ENCODE results near the gene DNASE1L1. TPM values are rescaled to one million over a fixed set of nuclear protein-coding genes. Genes with fewer than 3 reads are reported as not detected.

Gene DNASE1L1
- total RNA-seq, 1 experiment from 2014 or later = 29.8 TPM

DNA sequence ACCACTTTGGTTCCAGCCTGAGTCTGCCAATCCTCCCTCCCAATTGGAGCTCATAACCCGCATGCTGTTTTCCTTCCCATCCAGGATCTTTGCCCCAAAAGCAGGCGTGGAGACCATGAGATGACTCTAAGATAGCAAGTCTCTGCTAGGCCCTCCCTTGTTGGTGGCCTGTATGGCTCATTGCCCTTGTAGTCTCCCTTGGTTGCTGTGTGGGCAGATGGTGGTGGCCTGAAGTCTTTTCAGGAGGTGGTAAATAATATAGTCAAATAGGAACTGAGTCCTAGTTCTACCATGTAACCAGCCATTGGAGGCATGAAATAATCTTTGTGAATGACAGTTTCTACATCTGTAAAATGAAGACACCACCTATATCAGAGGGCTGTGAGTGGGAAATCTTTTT is 20.7 kb upstream of the DNASE1L1 start:
- H3K36me3 ChIP-seq (ENCODE audit: low read depth, low read length) = no peaks in the 10 kb centered on the region; the same call in 1 of the 2 replicates
- DNase-seq (no peak), ATAC-seq (no peak)
- H3K9me3 ChIP-seq (ENCODE audit: low read length) = no peaks in the 10 kb centered on the region
- no peak overlapping the region for H2AFZ ChIP-seq (ENCODE audit: low read length)
- BruUV-seq (replicated peaks) = no TSS peak
- no peaks in the 10 kb centered on the region for H3F3A ChIP-seq (ENCODE audit: low read length, unreplicated experiment)
- peaks cover 23% of the 10 kb centered on the region for H3K4me1 ChIP-seq (ENCODE audit: insufficient read depth, low read length)
- H3K4me3 ChIP-seq (ENCODE audit: low read length) = peak overlapping the region; percentile 93
- intact Hi-C loops (cut with micrococcal nuclease) = no loop called here
- H3K27ac ChIP-seq (ENCODE audit: low read length) = no peak overlapping the region
- POLR2A ChIA-PET (ENCODE audit: unreplicated experiment) = no interaction called here
- no peaks in the 10 kb centered on the region for H3K27me3 ChIP-seq (ENCODE audit: low read length)
- H3K79me2 ChIP-seq (ENCODE audit: low read length) = peaks cover 27% of the 10 kb centered on the region
- no peaks in the 10 kb centered on the region for H3K9me2 ChIP-seq (replicated peaks; ENCODE audit: low read length)
- peak overlapping the region; percentile 99 for H3K4me2 ChIP-seq (ENCODE audit: low read length)
- peak overlapping the region; percentile 82; the same call in 1 of the 2 replicates for H3K9ac ChIP-seq (ENCODE audit: low read length)
- no peaks in the 10 kb centered on the region for H4K20me1 ChIP-seq (ENCODE audit: low read length)
- CTCF ChIA-PET = no interaction called here
- TF ChIP-seq EZH2 (IDR thresholded peaks at IDR 0.05; ENCODE audit: low read length, unreplicated experiment) (no peak), EZH2phosphoT487 (IDR thresholded peaks at IDR 0.05; ENCODE audit: borderline replicate concordance, low read length) (no peak)
- TF ChIP-seq, protein P1, sequence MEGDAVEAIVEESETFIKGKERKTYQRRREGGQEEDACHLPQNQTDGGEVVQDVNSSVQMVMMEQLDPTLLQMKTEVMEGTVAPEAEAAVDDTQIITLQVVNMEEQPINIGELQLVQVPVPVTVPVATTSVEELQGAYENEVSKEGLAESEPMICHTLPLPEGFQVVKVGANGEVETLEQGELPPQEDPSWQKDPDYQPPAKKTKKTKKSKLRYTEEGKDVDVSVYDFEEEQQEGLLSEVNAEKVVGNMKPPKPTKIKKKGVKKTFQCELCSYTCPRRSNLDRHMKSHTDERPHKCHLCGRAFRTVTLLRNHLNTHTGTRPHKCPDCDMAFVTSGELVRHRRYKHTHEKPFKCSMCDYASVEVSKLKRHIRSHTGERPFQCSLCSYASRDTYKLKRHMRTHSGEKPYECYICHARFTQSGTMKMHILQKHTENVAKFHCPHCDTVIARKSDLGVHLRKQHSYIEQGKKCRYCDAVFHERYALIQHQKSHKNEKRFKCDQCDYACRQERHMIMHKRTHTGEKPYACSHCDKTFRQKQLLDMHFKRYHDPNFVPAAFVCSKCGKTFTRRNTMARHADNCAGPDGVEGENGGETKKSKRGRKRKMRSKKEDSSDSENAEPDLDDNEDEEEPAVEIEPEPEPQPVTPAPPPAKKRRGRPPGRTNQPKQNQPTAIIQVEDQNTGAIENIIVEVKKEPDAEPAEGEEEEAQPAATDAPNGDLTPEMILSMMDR (conservative IDR thresholded peaks at IDR 0.05; ENCODE audit: low read depth, low read length) = no peak

DNA sequence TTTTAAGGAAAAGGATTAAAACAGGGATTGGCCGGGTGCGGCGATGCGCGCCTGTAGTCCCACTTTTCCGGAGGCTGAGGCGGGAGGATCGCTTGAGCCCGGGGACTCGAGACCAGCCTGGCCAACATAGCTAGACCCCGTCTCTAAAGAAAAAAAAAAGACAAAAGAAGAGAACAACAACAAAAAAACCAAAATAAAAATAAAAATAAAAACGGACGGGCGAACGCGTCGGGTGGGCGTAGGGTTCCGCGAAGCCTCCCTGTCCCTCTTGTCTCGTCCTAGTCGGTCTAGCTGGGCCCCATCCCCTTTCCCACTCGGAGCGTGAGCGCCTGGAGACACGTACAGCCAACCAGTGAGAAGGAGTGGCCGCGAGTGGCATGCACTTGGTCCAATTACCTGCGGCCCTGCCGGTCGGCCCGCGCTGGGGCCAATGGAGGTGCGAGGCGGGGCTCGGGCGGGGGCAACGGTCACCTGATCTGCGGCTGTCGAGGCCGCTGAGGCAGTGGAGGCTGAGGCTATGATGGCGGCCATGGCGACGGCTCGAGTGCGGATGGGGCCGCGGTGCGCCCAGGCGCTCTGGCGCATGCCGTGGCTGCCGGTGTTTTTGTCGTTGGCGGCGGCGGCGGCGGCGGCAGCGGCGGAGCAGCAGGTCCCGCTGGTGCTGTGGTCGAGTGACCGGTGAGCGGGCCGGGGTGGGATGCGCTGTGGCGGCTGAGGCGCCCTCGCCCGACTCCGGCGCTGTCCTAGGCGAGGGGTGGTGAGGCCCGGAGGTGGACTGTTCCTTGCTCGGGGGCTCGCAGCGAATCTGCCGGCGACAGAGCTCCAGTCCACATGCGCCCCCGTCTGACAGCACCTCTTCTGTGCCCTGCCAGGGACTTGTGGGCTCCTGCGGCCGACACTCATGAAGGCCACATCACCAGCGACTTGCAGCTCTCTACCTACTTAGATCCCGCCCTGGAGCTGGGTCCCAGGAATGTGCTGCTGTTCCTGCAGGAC is 19.4 kb upstream of the DNASE1L1 start, which contains the start of gene ATP6AP1:
Gene ATP6AP1, plus strand, starts transcription at position 502 of the 996 bp plus-strand sequence. Its CDS starts 16 bp downstream, at position 518.
- intact Hi-C loops (cut with micrococcal nuclease) = no loop called here
- Histone ChIP-seq H3K4me3 (ENCODE audit: low read length) (peak within 1 kb of the TSS; percentile 93), H3K9ac (ENCODE audit: low read length) (peak within 1 kb of the TSS; percentile 82), H3K4me1 (ENCODE audit: insufficient read depth, low read length) (peaks cover 23% of the 10 kb centered on the region), H3K27me3 (ENCODE audit: low read length) (no peaks in the 10 kb centered on the region), H3F3A (ENCODE audit: low read length, unreplicated experiment) (no peaks in the 10 kb centered on the region), H3K36me3 (ENCODE audit: low read depth, low read length) (no peaks in the 10 kb centered on the region; the same call in 1 of the 2 replicates), H3K9me2 (replicated peaks; ENCODE audit: low read length) (no peaks in the 10 kb centered on the region), H3K9me3 (ENCODE audit: low read length) (no peaks in the 10 kb centered on the region), H3K79me2 (ENCODE audit: low read length) (peaks cover 27% of the 10 kb centered on the region), H3K4me2 (ENCODE audit: low read length) (peak within 1 kb of the TSS; percentile 99), H4K20me1 (ENCODE audit: low read length) (no peaks in the 10 kb centered on the region), H2AFZ (ENCODE audit: low read length) (peak within 1 kb of the TSS; percentile 86), H3K27ac (ENCODE audit: low read length) (no peak within 1 kb of the TSS)
- CTCF ChIA-PET = interaction anchor here (0.6 kb wide), 1 partner anchor 99 kb away, joined by 5 read pairs; no protein-coding TSS in a partner anchor
- peak; percentile 98 for ATAC-seq
- no TSS peak for BruUV-seq (replicated peaks)
- POLR2A ChIA-PET (ENCODE audit: unreplicated experiment) = interaction anchor here (0.7 kb wide), 1 partner anchor 29 kb away, joined by 4 read pairs; the partner anchor contains the start of gene PLXNA3
- DNase-seq = peak; percentile 94
- TF ChIP-seq EZH2 (IDR thresholded peaks at IDR 0.05; ENCODE audit: low read length, unreplicated experiment) = no peak
- TF ChIP-seq EZH2phosphoT487 (IDR thresholded peaks at IDR 0.05; ENCODE audit: borderline replicate concordance, low read length) = no peak
- TF ChIP-seq, protein P1 (conservative IDR thresholded peaks at IDR 0.05; ENCODE audit: low read depth, low read length) = no peak
